ENCODE results near the gene GPR101.
"Not testable (repeated sequence)": the region's sequence is repeated elsewhere in the genome, so short reads cannot be mapped to it uniquely, and the experiment has no call there.

Gene GPR101

DNA sequence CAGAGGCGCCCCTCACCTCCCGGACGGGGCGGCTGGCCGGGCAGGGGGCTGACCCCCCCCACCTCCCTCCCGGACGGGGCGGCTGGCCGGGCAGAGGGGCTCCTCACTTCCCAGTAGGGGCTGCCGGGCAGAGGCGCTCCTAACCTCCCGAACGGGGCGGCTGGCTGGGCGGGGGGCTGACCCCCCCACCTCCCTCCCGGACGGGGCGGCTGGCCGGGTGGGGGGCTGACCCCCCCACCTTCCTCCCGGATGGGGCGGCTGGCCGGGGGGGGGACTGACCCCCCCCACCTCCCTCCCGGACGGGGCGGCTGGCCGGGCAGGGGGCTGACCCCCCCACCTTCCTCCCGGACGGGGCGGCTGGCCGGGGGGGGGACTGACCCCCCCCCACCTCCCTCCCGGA is 33.6 kb downstream of the GPR101 start:
- DNase-seq, result not testable (repeated sequence)

DNA sequence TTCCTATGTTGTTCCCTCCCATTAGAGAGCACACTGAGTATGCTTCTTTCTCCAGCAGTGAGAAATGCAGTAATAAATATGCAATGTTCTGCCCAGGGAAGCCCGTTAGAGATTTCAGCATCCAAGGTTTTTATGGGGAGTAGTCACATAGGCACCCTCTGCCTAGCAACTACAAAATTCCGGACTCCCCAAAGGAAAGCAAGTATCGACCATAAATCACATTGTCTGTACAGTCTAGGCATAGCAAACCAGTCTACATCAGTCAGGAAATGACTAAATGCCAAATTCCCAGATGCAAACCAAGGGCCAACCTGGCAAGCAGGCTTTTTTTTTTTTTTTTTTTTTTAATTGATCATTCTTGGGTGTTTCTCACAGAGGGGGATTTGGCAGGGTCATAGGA is 34.8 kb downstream of the GPR101 start:
- DNase-seq, result no peak
